ENCODE data around the gene HOTAIR. TPM values are rescaled to one million over a fixed set of nuclear protein-coding genes. Genes with fewer than 3 reads are reported as not detected.

HOTAIR gene
- total RNA-seq, 1 donor from 2014 or later = not detected

GRCh38 chr12:53995002-53995377 is 20.2 kb upstream of the HOTAIR start:
- Mint-ChIP-seq H3K4me3 (peak overlapping the region; percentile 75), H3K27me3 (ENCODE audit: low read depth) (peaks cover 100% of the 10 kb centered on the region), H3K27ac (ENCODE audit: unreplicated experiment) (no peak overlapping the region), H3K36me3 (ENCODE audit: low read depth) (no peaks in the 10 kb centered on the region), H3K4me1 (no peaks in the 10 kb centered on the region), H3K9me3 (no peaks in the 10 kb centered on the region)
- no peak for TF ChIP-seq CTCF (conservative IDR thresholded peaks at IDR 0.05)
- no peak for DNase-seq (ENCODE audit: low read depth, low spot score)

GRCh38 chr12:53994264-53995001 is 19.7 kb upstream of the HOTAIR start:
- Mint-ChIP-seq H3K27ac (ENCODE audit: unreplicated experiment) (no peak overlapping the region), H3K36me3 (ENCODE audit: low read depth) (no peaks in the 10 kb centered on the region), H3K9me3 (no peaks in the 10 kb centered on the region), H3K4me3 (peak overlapping the region; percentile 87), H3K4me1 (peaks cover 1% of the 10 kb centered on the region), H3K27me3 (ENCODE audit: low read depth) (peaks cover 100% of the 10 kb centered on the region)
- no peak for TF ChIP-seq CTCF (conservative IDR thresholded peaks at IDR 0.05)
- DNase-seq (ENCODE audit: low read depth, low spot score) = no peak

- no peak for TF ChIP-seq CTCF (conservative IDR thresholded peaks at IDR 0.05)
- Mint-ChIP-seq H3K27ac (ENCODE audit: unreplicated experiment) (no peak overlapping the region), H3K27me3 (ENCODE audit: low read depth) (peaks cover 100% of the 10 kb centered on the region), H3K9me3 (no peaks in the 10 kb centered on the region), H3K4me3 (peak overlapping the region; percentile 87), H3K36me3 (ENCODE audit: low read depth) (no peaks in the 10 kb centered on the region), H3K4me1 (peaks cover 6% of the 10 kb centered on the region)
- DNase-seq (ENCODE audit: low read depth, low spot score) = no peak
These were observed 19.2 kb upstream of the HOTAIR start for GRCh38 chr12:53994009-53994263.

DNA sequence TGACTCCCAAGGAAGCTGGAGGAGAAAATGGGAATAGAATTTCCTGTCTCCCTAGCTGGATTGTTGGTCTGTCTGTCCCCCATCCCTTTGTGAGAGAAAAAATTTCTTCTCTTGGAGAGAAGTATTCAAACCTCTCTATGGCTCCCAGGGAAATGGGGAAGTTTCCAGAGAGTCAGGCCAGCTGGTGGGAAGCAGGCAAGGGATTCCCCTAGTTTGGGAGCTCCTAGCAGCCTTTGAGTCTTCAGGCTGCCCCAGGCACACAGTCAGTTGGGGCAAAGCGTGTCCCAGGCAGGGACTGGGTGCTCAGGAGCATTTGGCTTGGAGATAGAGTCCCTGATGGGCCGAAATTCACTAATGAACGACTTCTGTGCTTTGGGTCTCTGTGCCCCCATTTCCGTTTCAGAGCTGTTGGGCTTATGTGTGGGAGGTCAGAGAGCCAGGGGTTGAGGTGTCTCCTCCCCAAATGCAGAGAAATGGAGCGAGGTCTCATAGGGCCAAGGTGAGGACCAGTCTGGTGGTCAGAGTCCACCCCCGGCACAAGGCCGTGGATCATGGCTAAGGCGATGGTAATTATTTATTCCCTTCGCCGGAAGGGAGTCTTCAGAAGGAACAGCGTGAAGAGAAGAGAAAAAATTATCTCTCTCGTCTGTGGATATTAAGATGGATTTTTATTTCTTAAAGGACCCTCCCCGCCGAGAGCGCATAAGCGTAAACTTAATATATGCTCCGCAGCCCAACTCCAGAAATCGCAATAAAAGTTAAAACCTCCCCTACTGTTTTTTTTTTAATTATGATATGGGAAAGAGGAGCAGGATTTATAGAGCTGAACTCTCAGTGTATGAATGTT is 18.6 kb upstream of the HOTAIR start:
- no peak for DNase-seq (ENCODE audit: low read depth, low spot score)
- Mint-ChIP-seq H3K4me3 (peak overlapping the region; percentile 87), H3K27me3 (ENCODE audit: low read depth) (peaks cover 100% of the 10 kb centered on the region), H3K36me3 (ENCODE audit: low read depth) (no peaks in the 10 kb centered on the region), H3K9me3 (no peaks in the 10 kb centered on the region), H3K27ac (ENCODE audit: unreplicated experiment) (no peak overlapping the region), H3K4me1 (peaks cover 8% of the 10 kb centered on the region)
- no peak for TF ChIP-seq CTCF (conservative IDR thresholded peaks at IDR 0.05)

DNA sequence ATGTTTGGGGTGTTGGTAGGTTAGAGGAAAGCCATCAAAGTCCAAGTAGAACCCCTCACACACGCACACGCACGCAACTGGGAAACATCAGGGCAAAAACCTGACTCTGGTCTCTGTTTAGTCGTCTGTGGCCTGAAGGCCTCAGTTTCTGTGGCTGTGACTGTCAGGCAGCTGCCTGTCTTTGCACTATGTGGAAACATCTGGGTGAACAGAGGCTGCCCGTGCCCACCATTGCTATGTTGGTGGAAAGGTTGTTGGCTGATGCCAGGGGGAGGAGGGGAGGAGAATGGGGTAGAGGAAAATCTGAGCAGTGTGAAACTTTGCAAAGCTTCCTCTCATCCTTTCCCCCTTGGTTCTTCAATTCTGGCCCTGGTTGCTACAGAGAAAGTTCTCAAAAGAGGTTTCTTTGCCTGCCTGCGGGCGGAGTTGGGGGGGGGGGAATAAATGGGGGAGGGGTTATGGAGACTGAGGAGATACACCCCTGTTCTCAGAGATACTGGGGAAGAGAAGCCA is 17.7 kb upstream of the HOTAIR start:
- peak overlapping the region; percentile 72 for H3K4me3 Mint-ChIP-seq
- no peaks in the 10 kb centered on the region for H3K9me3 Mint-ChIP-seq
- peaks cover 100% of the 10 kb centered on the region for H3K27me3 Mint-ChIP-seq (ENCODE audit: low read depth)
- no peak for DNase-seq (ENCODE audit: low read depth, low spot score)
- H3K27ac Mint-ChIP-seq (ENCODE audit: unreplicated experiment) = no peak overlapping the region
- H3K36me3 Mint-ChIP-seq (ENCODE audit: low read depth) = no peaks in the 10 kb centered on the region
- TF ChIP-seq CTCF (conservative IDR thresholded peaks at IDR 0.05) = no peak
- H3K4me1 Mint-ChIP-seq = peaks cover 8% of the 10 kb centered on the region
